HG03571 (cell line): Measurements from ENCODE around the gene JPH3.

Experiments
- ATAC-seq: cut with Tn5 transposase; IDR thresholded peaks from one replicate; pipeline ENCODE4 v1.9.1; 2021; ENCODE audit not compliant: unreplicated experiment

Gene JPH3

GRCh38 chr16:87622756-87623319 is 20.5 kb downstream of the JPH3 start:
- no peak for ATAC-seq

- no peak for ATAC-seq
Observed at GRCh38 chr16:87625241-87625797, 23.0 kb downstream of the JPH3 start.

- ATAC-seq, result no peak
Observed at GRCh38 chr16:87626401-87626800, 24.1 kb downstream of the JPH3 start.

- ATAC-seq, result no peak
Observed at GRCh38 chr16:87626905-87627304, 24.6 kb downstream of the JPH3 start.

- no peak for ATAC-seq
Observed at GRCh38 chr16:87627542-87628245, 25.4 kb downstream of the JPH3 start.

- no peak for ATAC-seq
Observed at GRCh38 chr16:87628246-87628923, 26.1 kb downstream of the JPH3 start.

GRCh38 chr16:87628940-87629339 is 26.6 kb downstream of the JPH3 start:
- no peak for ATAC-seq

GRCh38 chr16:87631067-87631466 is 28.8 kb downstream of the JPH3 start:
- no peak for ATAC-seq

- no peak for ATAC-seq
Observed at GRCh38 chr16:87634411-87634810, 32.1 kb downstream of the JPH3 start.

GRCh38 chr16:87635541-87636049 is 33.3 kb downstream of the JPH3 start:
- ATAC-seq, result no peak

GRCh38 chr16:87636050-87636684 is 33.9 kb downstream of the JPH3 start:
- ATAC-seq, result no peak

GRCh38 chr16:87636741-87637140 is 34.4 kb downstream of the JPH3 start:
- ATAC-seq, result no peak

GRCh38 chr16:87637357-87637756 is 35.0 kb downstream of the JPH3 start:
- no peak for ATAC-seq

- no peak for ATAC-seq
Observed at GRCh38 chr16:87638736-87639135, 36.4 kb downstream of the JPH3 start.

GRCh38 chr16:87641721-87642120 is 39.4 kb downstream of the JPH3 start:
- ATAC-seq, result no peak

GRCh38 chr16:87642491-87642890 is 40.2 kb downstream of the JPH3 start:
- ATAC-seq, result no peak

- ATAC-seq, result no peak
Observed at GRCh38 chr16:87644186-87644585, 41.9 kb downstream of the JPH3 start.

GRCh38 chr16:87644596-87644995 is 42.3 kb downstream of the JPH3 start:
- ATAC-seq, result no peak

GRCh38 chr16:87645802-87646201 is 43.5 kb downstream of the JPH3 start:
- no peak for ATAC-seq

GRCh38 chr16:87647431-87648185 is 45.3 kb downstream of the JPH3 start:
- ATAC-seq, result no peak

GRCh38 chr16:87648236-87648635 is 45.9 kb downstream of the JPH3 start:
- no peak for ATAC-seq
